Caco-2 (cell line): ENCODE results near the gene GAREM2. TPM values are rescaled to one million over a fixed set of nuclear protein-coding genes. Genes with fewer than 3 reads are reported as not detected.

Experiments
- BruUV-seq: library from RNA; stranded (reverse); fragments of 400-500 nt; replicated peaks from 2 replicates; lab custom pipeline; 2021; lab: Mats Ljungman, UMichigan
- CTCF ChIA-PET: fragments of 300-600 bp; sonication (Branson Sonifier 250); formaldehyde crosslinking; loops from one replicate; lab custom pipeline; 2022; ENCODE audit warnings: antibody characterized with exemption; lab: Charles Lee
- POLR2A ChIA-PET: fragments of 300-600 bp; sonication (Branson Sonifier 250); formaldehyde crosslinking; loops from one replicate; lab custom pipeline; 2022; ENCODE audit warnings: antibody characterized with exemption; lab: Charles Lee
- DNase-seq, 2 experiments: peaks; one replicate each; pipeline versions ENCODE4 v3.0.0 to v3.0.0-alpha.2; 2020 to 2022
- H3K27me3 ChIP-seq: replicated peaks from 2 replicates; pipeline ENCODE4 v1.6.0; 2011; ENCODE audit warnings: low read length; ENCODE audit not compliant: control insufficient read depth, insufficient read depth
- H3K36me3 ChIP-seq: 2 replicates; pipeline ENCODE4 v1.5.1; 2011; ENCODE audit warnings: low read length; ENCODE audit not compliant: control insufficient read depth, insufficient read depth
- H3K4me1 ChIP-seq: fragments of 250-450 bp; sonication (Bioruptor Pico); 2 replicates; pipeline ENCODE4 v1.5.1; 2020; ENCODE audit warnings: mild to moderate bottlenecking
- H3K4me3 ChIP-seq: 2 replicates; pipeline ENCODE4 v1.5.1; 2011; ENCODE audit warnings: low read depth, mild to moderate bottlenecking, control low read depth, low read length
- H3K9me3 ChIP-seq: fragments of 250-450 bp; sonication (Bioruptor Pico); 2 replicates; pipeline ENCODE4 v1.5.1; 2020; ENCODE audit warnings: mild to moderate bottlenecking, moderate library complexity
- H3K27ac Mint-ChIP-seq: one replicate; pipeline ENCODE4 v1.8.0; 2022; ENCODE audit warnings: mixed read lengths; ENCODE audit not compliant: unreplicated experiment
- H3K27me3 Mint-ChIP-seq: one replicate; pipeline ENCODE4 v1.8.0; 2022; ENCODE audit warnings: mixed read lengths; ENCODE audit not compliant: insufficient read depth, unreplicated experiment
- H3K36me3 Mint-ChIP-seq: one replicate; pipeline ENCODE4 v1.8.0; 2022; ENCODE audit warnings: mild to moderate bottlenecking, mixed read lengths; ENCODE audit not compliant: insufficient read depth, unreplicated experiment
- H3K4me1 Mint-ChIP-seq: one replicate; pipeline ENCODE4 v1.8.0; 2022; ENCODE audit warnings: low read depth, mixed read lengths; ENCODE audit not compliant: unreplicated experiment
- H3K4me3 Mint-ChIP-seq: one replicate; pipeline ENCODE4 v1.8.0; 2022; ENCODE audit warnings: mild to moderate bottlenecking, moderate library complexity, mixed read lengths; ENCODE audit not compliant: unreplicated experiment
- H3K9me3 Mint-ChIP-seq: one replicate; pipeline ENCODE4 v1.8.0; 2022; ENCODE audit warnings: mixed read lengths; ENCODE audit not compliant: unreplicated experiment
- CTCF ChIP-seq, 2 experiments: fragments of 200-600 bp in 1 of 2; IDR thresholded peaks; 1 replicate in 1 of 2; 2 replicates in 1 of 2; pipeline versions ENCODE4 v1.5.1 to v1.8.0; 2011 to 2022; ENCODE audit warnings: antibody characterized with exemption in 1 of 2, control low read depth in 1 of 2, inconsistent platforms in 1 of 2, low read depth in 1 of 2, low read length in 1 of 2, mild to moderate bottlenecking in 1 of 2, moderate library complexity in 1 of 2; ENCODE audit not compliant: insufficient read depth in 1 of 2, severe bottlenecking in 1 of 2, unreplicated experiment in 1 of 2
- intact Hi-C: fragments of 100-400 bp; cut with micrococcal nuclease; formaldehyde crosslinking; loops from one replicate; pipeline ENCODE4 v1.10.0; 2022; ENCODE audit not compliant: unreplicated experiment
- total RNA-seq: library from RNA; stranded (reverse); gene quantifications from 2 replicates; pipeline ENCODE4 v1.2.3, GENCODE V29; 2022

Gene GAREM2
- total RNA-seq, 1 experiment from 2014 or later, result 23.6 TPM

DNA sequence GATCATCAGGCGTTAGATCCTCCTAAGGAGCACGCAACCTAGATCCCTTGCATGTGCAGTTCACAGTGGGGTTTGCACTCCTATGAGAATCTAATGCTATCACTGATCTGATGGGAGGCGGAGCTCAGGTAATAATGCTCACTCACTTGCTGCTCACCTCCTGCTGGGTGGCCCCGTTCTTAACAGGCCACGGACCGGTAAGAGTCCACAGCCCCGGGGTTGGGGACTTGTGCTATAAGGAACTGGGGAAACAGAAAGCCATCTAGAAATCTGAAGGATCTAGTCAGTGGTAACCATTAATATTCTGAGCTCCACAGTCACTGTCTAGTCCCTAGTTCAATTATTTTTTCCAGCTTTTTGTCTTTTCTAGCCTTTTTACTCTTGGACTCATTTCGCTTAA lies 44.7 kb upstream of the GAREM2 start:
- H3K27me3 Mint-ChIP-seq, result no peaks in the 10 kb centered on the region
- no peaks in the 10 kb centered on the region for H3K27me3 ChIP-seq
- TF ChIP-seq CTCF (IDR thresholded peaks at IDR 0.05; ENCODE audit: insufficient read depth in 1 of 2, low read depth in 1 of 2, low read length in 1 of 2, severe bottlenecking in 1 of 2, unreplicated experiment in 1 of 2), result no peak
- no peak overlapping the region for H3K4me3 ChIP-seq
- CTCF ChIA-PET, result no interaction called here
- intact Hi-C loops, result no loop called here
- DNase-seq, result no peak
- H3K4me1 ChIP-seq, result no peaks in the 10 kb centered on the region
- H3K36me3 ChIP-seq, result no peaks in the 10 kb centered on the region
- H3K9me3 Mint-ChIP-seq, result no peaks in the 10 kb centered on the region
- H3K36me3 Mint-ChIP-seq, result peaks cover 81% of the 10 kb centered on the region
- H3K9me3 ChIP-seq, result no peaks in the 10 kb centered on the region
- no peak overlapping the region for H3K27ac Mint-ChIP-seq
- no peaks in the 10 kb centered on the region for H3K4me1 Mint-ChIP-seq
- POLR2A ChIA-PET, result no interaction called here
- no peak overlapping the region for H3K4me3 Mint-ChIP-seq
- no TSS peak for BruUV-seq

GRCh38 chr2:26130763-26131162 lies 42.1 kb upstream of the GAREM2 start:
- H3K4me3 ChIP-seq, result no peak overlapping the region
- CTCF ChIA-PET, result no interaction called here
- intact Hi-C loops, result no loop called here
- no peaks in the 10 kb centered on the region for H3K27me3 Mint-ChIP-seq
- no peaks in the 10 kb centered on the region for H3K4me1 ChIP-seq
- H3K27ac Mint-ChIP-seq, result no peak overlapping the region
- no peak overlapping the region for H3K4me3 Mint-ChIP-seq
- POLR2A ChIA-PET, result no interaction called here
- H3K36me3 Mint-ChIP-seq, result peaks cover 86% of the 10 kb centered on the region
- no peak for TF ChIP-seq CTCF (IDR thresholded peaks at IDR 0.05; ENCODE audit: insufficient read depth in 1 of 2, low read depth in 1 of 2, low read length in 1 of 2, severe bottlenecking in 1 of 2, unreplicated experiment in 1 of 2)
- peaks cover 3% of the 10 kb centered on the region for H3K4me1 Mint-ChIP-seq
- H3K36me3 ChIP-seq, result no peaks in the 10 kb centered on the region
- no peaks in the 10 kb centered on the region for H3K9me3 ChIP-seq
- no peak for DNase-seq
- H3K27me3 ChIP-seq, result no peaks in the 10 kb centered on the region
- H3K9me3 Mint-ChIP-seq, result no peaks in the 10 kb centered on the region
- no TSS peak for BruUV-seq

GRCh38 chr2:26136451-26136850 lies 36.4 kb upstream of the GAREM2 start:
- no peak for DNase-seq
- no peak overlapping the region for H3K4me3 ChIP-seq
- H3K9me3 ChIP-seq, result no peaks in the 10 kb centered on the region
- Mint-ChIP-seq H3K4me1 (peaks cover 7% of the 10 kb centered on the region), H3K27ac (no peak overlapping the region), H3K9me3 (no peaks in the 10 kb centered on the region), H3K36me3 (peaks cover 64% of the 10 kb centered on the region), H3K4me3 (no peak overlapping the region), H3K27me3 (no peaks in the 10 kb centered on the region)
- TF ChIP-seq CTCF (IDR thresholded peaks at IDR 0.05; ENCODE audit: insufficient read depth in 1 of 2, low read depth in 1 of 2, low read length in 1 of 2, severe bottlenecking in 1 of 2, unreplicated experiment in 1 of 2), result no peak
- BruUV-seq, result no TSS peak
- ChIA-PET CTCF (no interaction called here), POLR2A (no interaction called here)
- H3K27me3 ChIP-seq, result no peaks in the 10 kb centered on the region
- H3K4me1 ChIP-seq, result no peaks in the 10 kb centered on the region
- intact Hi-C loops, result no loop called here
- no peaks in the 10 kb centered on the region for H3K36me3 ChIP-seq
